ENCODE data around the gene BBC3. TPM values are rescaled to one million over a fixed set of nuclear protein-coding genes. Genes with fewer than 3 reads are reported as not detected.
"Not testable (repeated sequence)": the region's sequence is repeated elsewhere in the genome, so short reads cannot be mapped to it uniquely, and the experiment has no call there.

BBC3 gene
- polyA plus RNA-seq, 3 donors from 2014 or later, result 8.3 to 13.9 (median 8.4) TPM

DNA sequence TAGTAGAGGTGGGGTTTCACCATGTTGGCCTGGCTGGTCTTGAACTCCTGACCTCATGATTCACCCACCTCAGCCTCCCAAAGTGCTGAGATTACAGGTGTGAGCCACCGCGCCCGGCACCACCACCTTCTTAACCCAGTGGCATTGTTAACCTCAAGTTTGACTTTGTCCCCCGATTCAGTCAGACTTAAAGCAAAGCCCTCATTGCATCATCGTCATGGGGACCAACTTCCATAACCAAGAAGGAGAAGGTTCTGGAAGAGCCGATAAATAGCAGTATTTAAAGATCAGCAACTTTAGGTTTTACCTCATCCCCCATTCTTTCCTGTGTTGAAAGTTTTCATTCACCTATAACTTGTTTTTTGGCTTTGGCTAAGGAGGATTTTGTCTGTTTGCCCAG is 37.0 kb upstream of the BBC3 start:
- Mint-ChIP-seq H3K27ac (no peak overlapping the region), H3K4me3 (no peak overlapping the region), H3K4me1 (peaks cover 8 to 15% of the 10 kb centered on the region in 2 donors), H3K27me3 (ENCODE audit: low read depth in 3 of 3) (peaks cover 0 to 10% (median 0%) of the 10 kb centered on the region in 3 donors), H3K36me3 (peaks cover 4 to 30% (median 7%) of the 10 kb centered on the region in 3 donors), H3K9me3 (no peaks in the 10 kb centered on the region)
- DNase-seq, result no peak

DNA sequence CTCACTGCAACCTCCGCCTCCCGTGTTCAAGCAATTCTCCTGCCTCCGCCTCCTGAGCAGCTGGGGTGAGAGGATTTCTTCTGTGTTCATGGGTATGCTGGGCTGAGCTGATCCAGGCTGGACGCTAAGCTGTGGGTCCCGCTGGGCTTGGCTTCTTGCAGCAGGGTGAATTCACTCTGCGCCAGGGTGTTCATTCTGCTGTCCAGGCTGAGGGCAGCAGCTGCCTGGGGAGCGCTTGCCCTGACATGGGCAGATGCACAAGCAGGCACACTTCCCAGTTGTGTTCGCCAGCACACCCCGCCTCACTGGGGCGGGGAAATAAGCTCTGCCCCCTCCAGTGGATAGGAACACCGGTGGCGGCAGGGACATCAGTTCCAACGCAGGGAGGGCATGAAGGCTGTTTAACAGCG is 36.4 kb upstream of the BBC3 start:
- peaks cover 7 to 15% of the 10 kb centered on the region in 2 donors for H3K4me1 Mint-ChIP-seq
- no peak overlapping the region for H3K27ac Mint-ChIP-seq
- H3K4me3 Mint-ChIP-seq, result no peak overlapping the region
- H3K9me3 Mint-ChIP-seq, result no peaks in the 10 kb centered on the region
- no peak for DNase-seq
- H3K36me3 Mint-ChIP-seq, result peaks cover 4 to 35% (median 7%) of the 10 kb centered on the region in 3 donors
- H3K27me3 Mint-ChIP-seq (ENCODE audit: low read depth in 3 of 3), result peaks cover 0 to 6% (median 0%) of the 10 kb centered on the region in 3 donors

DNA sequence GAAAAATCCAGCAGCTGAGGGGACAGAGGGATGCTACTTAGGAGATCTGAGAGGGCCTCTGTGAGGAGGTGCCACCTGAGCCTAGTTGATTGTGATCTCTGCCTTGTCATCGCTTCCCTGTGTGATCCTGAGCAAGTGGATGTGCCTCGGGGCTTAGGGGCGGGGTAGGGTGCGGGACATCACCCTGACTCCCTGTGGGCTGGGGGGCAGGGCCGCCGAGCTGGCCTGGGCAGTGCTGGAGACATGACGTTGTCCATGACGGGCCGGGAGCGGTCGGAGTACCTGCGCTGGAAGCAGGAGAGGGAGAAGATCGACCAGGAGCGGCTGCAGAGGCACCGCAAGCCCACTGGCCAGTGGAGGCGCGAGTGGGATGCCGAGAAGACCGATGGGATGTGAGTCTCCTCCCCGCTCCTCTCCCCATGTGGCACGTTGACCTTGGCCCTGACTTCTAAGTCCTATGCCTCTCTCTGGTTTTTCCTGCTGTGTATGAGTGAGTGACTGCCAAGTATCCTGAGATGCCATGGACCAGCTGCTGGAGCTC is 35.5 kb upstream of the BBC3 start:
- peaks cover 0 to 1% (median 0%) of the 10 kb centered on the region in 3 donors for H3K27me3 Mint-ChIP-seq (ENCODE audit: low read depth in 3 of 3)
- H3K9me3 Mint-ChIP-seq, result no peaks in the 10 kb centered on the region
- no peak overlapping the region for H3K4me3 Mint-ChIP-seq
- peaks cover 4 to 36% (median 7%) of the 10 kb centered on the region in 3 donors for H3K36me3 Mint-ChIP-seq
- no peak overlapping the region for H3K27ac Mint-ChIP-seq
- peaks cover 8 to 14% of the 10 kb centered on the region in 2 donors for H3K4me1 Mint-ChIP-seq
- no peak for DNase-seq

DNA sequence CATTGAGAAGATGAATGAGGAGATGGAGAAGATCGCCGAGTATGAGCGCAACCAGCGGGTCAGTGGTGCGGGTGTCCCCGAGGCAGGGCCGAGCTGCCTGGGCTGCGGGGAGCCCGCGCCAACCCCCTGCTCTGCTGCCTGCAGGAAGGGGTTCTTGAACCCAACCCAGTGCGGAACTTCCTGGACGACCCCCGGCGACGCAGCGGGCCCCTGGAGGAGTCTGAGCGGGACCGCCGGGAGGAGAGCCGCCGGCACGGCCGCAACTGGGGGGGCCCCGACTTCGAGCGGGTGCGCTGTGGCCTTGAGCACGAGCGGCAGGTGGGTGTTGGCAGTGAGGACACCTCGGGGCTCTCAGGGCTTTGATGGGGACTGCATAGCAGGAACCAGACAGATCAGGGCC is 33.6 kb upstream of the BBC3 start:
- H3K36me3 Mint-ChIP-seq, result peaks cover 15 to 40% (median 17%) of the 10 kb centered on the region in 3 donors
- no peak overlapping the region for H3K27ac Mint-ChIP-seq
- peaks cover 18 to 26% of the 10 kb centered on the region in 2 donors for H3K4me1 Mint-ChIP-seq
- no peak overlapping the region for H3K4me3 Mint-ChIP-seq
- peaks cover 0 to 2% (median 1%) of the 10 kb centered on the region in 3 donors for H3K27me3 Mint-ChIP-seq (ENCODE audit: low read depth in 3 of 3)
- DNase-seq, result no peak
- H3K9me3 Mint-ChIP-seq, result no peaks in the 10 kb centered on the region

DNA sequence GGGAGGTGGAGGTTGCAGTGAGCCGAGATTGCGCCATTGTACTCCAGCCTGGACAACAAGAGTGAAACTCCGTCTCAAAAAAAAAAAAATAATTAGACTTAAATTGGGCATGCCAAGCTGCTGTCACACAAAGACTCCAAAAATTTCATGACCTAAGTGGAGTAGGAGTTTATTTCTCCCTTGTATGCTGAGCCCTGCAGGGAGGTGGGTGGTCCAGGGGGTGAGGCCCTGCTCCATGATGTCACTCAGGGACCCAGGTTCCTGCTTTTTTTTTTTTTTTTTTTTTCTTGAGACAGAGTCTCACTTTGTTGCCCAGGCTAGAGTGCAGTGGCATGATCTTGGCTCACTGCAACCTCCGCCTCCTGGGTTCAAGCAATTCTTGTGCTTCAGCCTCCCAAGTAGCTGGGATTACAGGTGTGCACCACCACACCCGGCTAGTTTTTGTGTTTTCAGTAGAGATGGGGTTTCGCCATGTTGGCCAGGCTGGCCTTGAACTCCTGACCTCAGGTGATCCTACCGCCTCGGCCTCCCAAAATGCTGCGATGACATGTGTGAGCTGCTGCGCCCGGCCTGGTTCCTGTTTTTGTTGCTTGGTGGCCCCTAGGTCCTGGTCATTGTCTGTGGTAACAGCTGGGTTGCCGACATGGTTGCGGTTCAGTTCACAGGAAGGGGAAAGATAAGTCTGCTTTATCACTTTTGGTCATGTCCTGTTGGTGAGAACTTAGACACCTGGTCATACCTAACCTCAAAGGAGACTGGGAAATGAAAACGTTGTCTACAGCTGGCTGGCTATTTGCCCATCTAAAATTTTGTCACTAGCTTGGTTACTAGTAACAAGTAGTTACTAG is 31.2 kb upstream of the BBC3 start:
- Mint-ChIP-seq H3K4me3 (peak overlapping the region in 3 of 5 donors; percentile 32 to 53 (median 40)), H3K27ac (peak overlapping the region in 5 of 6 donors; percentile 75 to 89 (median 87)), H3K4me1 (peaks cover 37 to 50% of the 10 kb centered on the region in 2 donors), H3K36me3 (peaks cover 21 to 46% (median 22%) of the 10 kb centered on the region in 3 donors)
- not testable (repeated sequence) for H3K9me3 Mint-ChIP-seq; H3K27me3 Mint-ChIP-seq (ENCODE audit: low read depth in 3 of 3)
- peak; percentile 59 to 71 (median 61) for DNase-seq

DNA sequence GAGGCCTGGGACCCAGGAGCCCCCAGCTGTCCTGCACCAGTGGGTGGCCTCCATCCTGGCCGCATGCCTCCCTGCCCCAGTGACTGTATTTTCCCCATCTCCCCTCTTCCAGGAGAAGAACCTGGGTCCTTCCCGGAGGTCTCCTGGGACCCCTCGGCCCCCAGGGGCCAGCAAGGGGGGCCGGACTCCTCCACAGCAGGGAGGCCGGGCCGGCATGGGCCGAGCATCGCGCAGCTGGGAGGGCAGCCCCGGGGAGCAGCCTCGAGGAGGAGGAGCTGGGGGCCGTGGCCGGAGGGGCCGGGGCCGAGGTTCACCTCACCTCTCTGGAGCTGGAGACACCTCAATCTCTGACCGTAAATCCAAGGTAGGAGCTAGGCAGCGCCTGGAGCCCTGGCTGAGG is 29.5 kb upstream of the BBC3 start:
- no peak overlapping the region for H3K4me3 Mint-ChIP-seq
- H3K36me3 Mint-ChIP-seq, result peaks cover 19 to 40% (median 20%) of the 10 kb centered on the region in 3 donors

DNA sequence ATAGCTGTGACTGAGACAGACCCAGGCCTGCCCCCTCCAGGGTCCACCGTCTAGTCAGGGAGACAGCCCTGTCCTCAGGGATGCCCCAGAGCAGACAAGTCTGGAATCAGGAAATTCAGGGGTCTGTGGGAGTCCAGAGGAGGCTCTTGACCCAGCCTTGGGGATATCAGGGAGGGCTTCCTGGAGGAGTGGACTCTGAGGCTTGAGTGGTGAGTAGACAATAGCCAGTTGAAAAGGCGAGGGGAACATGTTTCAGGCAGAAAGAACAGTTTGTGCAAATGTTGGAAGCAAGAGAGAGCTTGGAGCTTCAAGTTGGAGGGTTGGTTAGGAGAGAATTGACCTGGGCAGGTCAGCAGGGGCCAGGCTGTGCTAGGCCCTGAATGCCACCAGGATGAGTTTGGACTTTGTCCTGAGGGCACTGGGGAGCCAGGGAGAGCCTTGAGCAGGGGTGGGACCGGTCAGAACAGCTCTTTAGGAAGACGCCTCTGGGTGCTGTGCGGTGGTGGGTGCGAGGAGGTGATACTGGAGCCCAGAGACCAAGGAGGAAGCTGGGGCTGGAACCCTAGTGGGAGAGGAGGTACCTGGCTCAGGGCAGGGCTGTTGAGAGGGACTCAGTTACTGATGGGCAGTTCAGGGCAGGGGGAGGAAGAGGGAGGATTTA is 28.0 kb upstream of the BBC3 start:
- peaks cover 16 to 32% (median 17%) of the 10 kb centered on the region in 3 donors for H3K36me3 Mint-ChIP-seq
- H3K9me3 Mint-ChIP-seq, result no peaks in the 10 kb centered on the region
- peak overlapping the region in 5 of 6 donors; percentile 40 to 74 (median 64) for H3K27ac Mint-ChIP-seq
- H3K4me3 Mint-ChIP-seq, result peak overlapping the region; percentile 70 to 75 (median 74)
- H3K4me1 Mint-ChIP-seq, result peaks cover 43 to 56% of the 10 kb centered on the region in 2 donors
- H3K27me3 Mint-ChIP-seq (ENCODE audit: low read depth in 3 of 3), result peaks cover 15% of the 10 kb centered on the region in 3 donors
- DNase-seq, result no peak

More for the DNA sequence above, 29.5 kb upstream of the BBC3 start:
- Mint-ChIP-seq H3K4me1 (peaks cover 43 to 59% of the 10 kb centered on the region in 2 donors), H3K9me3 (no peaks in the 10 kb centered on the region), H3K27ac (no peak overlapping the region), H3K27me3 (ENCODE audit: low read depth in 3 of 3) (peaks cover 13 to 15% (median 13%) of the 10 kb centered on the region in 3 donors)
- DNase-seq, result no peak

DNA sequence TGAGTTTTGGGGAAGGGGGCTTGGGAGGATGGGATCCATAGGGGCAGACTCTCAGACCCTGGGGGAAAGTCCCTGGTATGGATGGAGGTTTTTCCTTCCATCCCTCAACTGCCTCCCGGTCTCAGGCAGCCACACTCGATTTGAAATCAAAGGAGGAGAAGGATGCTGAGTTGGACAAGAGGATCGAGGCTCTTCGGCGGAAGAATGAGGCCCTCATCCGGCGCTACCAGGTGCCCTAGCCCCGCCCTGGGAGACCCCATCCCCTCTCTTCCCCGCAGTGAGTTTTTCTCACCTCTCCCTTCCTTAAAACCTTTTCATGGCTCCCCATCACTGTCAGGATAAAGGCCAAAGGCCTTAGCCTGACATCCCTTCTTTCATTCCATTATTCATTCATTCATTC is 27.4 kb upstream of the BBC3 start:
- Mint-ChIP-seq H3K4me3 (peak overlapping the region; percentile 70 to 94 (median 91)), H3K27me3 (ENCODE audit: low read depth in 3 of 3) (peaks cover 15 to 17% (median 15%) of the 10 kb centered on the region in 3 donors), H3K36me3 (peaks cover 16 to 31% (median 17%) of the 10 kb centered on the region in 3 donors), H3K27ac (peak overlapping the region in 4 of 6 donors; percentile 40 to 74 (median 58)), H3K9me3 (no peaks in the 10 kb centered on the region), H3K4me1 (peaks cover 43 to 56% of the 10 kb centered on the region in 2 donors)
- no peak for DNase-seq

DNA sequence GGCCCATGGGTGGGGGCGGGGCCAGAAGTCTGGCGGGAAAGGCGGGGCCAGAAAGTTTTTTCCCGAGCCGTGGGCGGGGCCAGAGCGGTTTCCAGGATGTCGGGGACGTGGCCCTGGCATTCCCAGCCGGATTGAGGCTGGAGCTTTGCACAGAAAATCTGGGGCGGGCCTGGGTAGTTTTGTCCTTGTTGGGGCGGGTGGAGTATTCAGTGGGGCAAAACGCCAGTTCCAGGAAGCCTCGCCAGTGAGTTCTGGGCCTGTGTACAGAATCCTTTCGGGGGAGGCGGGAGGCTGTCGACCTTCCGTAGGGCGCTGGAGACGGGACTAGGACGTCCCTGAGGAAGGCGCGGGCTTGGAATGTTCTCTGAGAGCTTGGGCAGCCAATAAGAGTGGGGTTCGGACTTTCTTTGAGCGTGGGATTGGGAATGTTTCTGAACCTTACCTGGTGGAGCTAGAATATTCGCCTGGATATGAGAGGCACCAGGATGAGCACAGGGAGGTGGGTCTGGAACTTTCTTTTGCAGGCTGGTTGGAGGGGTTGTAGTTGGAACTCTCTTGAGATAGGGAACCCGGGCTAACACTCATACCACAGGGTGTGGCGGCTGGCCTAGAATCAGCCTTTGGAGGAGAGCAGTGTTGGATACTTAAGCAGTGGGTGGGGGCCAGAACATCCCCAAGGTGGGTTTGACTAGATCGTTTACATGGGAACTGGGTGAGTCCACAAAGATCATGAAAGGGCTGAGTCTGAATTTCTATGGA is 26.6 kb upstream of the BBC3 start:
- H3K4me1 Mint-ChIP-seq, result peaks cover 40 to 51% of the 10 kb centered on the region in 2 donors
- H3K9me3 Mint-ChIP-seq, result no peaks in the 10 kb centered on the region
- H3K27ac Mint-ChIP-seq, result peak overlapping the region; percentile 89 to 98 (median 96)
- no peak for DNase-seq
- peak overlapping the region; percentile 91 to 95 (median 92) for H3K4me3 Mint-ChIP-seq
- peaks cover 16 to 29% (median 17%) of the 10 kb centered on the region in 3 donors for H3K36me3 Mint-ChIP-seq
- peaks cover 15 to 17% (median 15%) of the 10 kb centered on the region in 3 donors for H3K27me3 Mint-ChIP-seq (ENCODE audit: low read depth in 3 of 3)

DNA sequence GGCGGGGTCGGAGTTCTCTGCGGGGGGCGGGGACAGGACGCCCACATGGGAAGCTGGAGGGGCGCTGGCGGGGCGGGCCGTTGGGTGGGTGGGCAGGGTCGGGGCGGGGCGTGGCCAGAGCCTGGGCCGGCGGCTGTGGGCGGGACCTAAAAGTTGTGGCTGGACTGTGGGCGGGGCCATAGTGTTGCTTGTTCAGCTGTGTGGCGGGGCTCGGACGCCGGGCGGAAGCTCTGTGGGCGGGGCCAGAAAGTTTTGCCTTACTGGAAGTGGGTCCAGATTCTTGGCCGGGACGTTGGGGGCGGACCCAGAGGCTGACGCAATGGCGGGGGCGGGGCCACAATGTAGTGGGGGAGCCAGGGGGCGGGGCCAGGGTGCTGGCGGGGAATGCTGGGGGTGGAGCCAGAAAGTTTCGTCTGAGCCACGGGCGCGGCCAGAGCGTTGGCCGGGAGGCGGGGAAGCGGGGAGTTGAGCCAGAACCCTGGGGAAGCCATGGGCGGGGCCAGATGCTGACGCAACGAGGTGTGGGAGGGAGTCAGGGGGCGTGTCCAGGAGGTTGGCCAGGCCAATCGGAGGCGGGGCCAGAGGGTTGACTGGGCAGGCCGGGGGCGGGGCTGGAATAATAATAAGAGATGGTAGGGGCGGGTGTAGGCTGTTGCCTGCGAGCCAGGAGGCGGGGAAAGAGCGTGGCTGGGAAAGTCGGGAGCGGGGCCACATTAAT is 25.9 kb upstream of the BBC3 start:
- H3K36me3 Mint-ChIP-seq, result peaks cover 16 to 25% (median 17%) of the 10 kb centered on the region in 3 donors
- H3K27ac Mint-ChIP-seq, result peak overlapping the region; percentile 89 to 98 (median 96)
- H3K27me3 Mint-ChIP-seq (ENCODE audit: low read depth in 3 of 3), result peaks cover 15 to 18% (median 17%) of the 10 kb centered on the region in 3 donors
- H3K4me1 Mint-ChIP-seq, result peaks cover 35 to 45% of the 10 kb centered on the region in 2 donors
- H3K4me3 Mint-ChIP-seq, result peak overlapping the region; percentile 91 to 95 (median 92)
- peak; percentile 99 to 100 (median 99) for DNase-seq
- H3K9me3 Mint-ChIP-seq, result no peaks in the 10 kb centered on the region

DNA sequence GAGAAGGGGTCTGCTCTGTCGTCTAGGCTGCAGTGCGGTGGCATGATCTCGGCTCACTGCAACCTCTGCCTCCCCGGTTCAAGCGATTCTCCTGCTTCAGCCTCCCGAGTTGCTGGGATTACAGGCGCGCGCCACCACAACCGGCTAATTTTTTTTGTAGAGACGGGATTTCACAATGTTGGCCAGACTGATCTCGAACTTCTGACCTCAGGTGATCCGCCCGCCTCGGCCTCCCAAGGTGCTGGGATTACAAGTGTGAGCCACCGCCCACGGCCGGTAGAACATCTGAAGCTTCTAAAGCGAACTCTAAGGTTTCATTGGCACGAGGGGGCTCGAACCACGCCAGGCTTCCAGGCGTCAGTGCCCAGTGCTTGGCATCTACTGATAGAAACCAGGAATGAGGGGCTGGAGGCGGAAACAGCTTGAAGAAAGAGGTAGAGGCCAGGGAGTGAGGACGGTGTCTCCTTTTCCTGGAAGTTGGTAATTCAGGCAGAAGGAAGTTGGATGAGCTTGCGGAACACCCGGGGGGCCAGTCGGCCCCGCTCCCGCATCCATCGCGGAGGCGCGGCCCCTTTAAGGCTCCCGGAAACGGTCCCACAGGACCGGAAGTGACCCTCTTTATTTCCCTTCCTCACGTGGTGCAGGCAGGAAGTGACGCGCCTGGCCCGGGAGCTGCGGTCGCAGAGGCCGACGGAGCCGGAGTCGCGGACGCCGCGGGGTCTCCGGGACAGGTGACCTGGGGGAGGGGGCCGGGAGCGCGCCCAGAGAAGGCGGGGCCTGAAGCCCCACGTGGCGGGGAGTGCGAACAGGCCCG is 25.1 kb upstream of the BBC3 start, which contains the start of gene CCDC9:
TSS of gene CCDC9 (plus strand) at position 647 of the 814 bp plus-strand sequence. CDS start 1,876 bp downstream, outside the sequence.
- H3K36me3 Mint-ChIP-seq, result peaks cover 14 to 23% (median 15%) of the 10 kb centered on the region in 3 donors
- no peaks in the 10 kb centered on the region for H3K9me3 Mint-ChIP-seq
- peak within 1 kb of the TSS; percentile 93 to 98 (median 96) for H3K27ac Mint-ChIP-seq
- peaks cover 15 to 18% (median 17%) of the 10 kb centered on the region in 3 donors for H3K27me3 Mint-ChIP-seq (ENCODE audit: low read depth in 3 of 3)
- peak; percentile 95 to 96 (median 95) for DNase-seq
- peak within 1 kb of the TSS; percentile 91 to 95 (median 92) for H3K4me3 Mint-ChIP-seq
- peaks cover 33 to 42% of the 10 kb centered on the region in 2 donors for H3K4me1 Mint-ChIP-seq

DNA sequence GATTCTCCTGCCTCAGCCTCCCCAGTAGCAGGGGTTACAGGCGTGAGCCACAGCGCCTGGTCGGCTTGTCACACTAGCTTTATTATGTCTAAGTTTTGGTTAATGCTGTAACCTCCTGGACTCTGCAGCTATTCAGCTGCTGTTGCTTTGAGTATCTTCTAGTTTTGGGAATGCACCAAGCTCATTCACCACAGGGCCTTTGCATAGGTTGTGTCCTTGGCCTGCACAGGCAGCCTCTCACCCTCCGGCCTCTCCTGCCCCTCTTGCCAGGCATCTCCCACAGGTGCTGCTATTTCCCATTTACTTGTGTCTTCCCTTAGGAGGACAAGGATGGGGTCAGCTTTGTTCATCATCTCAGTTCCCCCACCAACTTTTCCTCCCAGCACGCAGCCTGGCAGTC is 23.0 kb upstream of the BBC3 start:
- no peak for DNase-seq
- H3K4me3 Mint-ChIP-seq, result no peak overlapping the region

More for the DNA sequence above, 23.0 kb upstream of the BBC3 start:
- Mint-ChIP-seq H3K36me3 (peaks cover 0 to 8% (median 6%) of the 10 kb centered on the region in 3 donors), H3K27ac (peak overlapping the region in 5 of 6 donors; percentile 29 to 64 (median 47)), H3K27me3 (ENCODE audit: low read depth in 3 of 3) (peaks cover 16 to 17% (median 16%) of the 10 kb centered on the region in 3 donors), H3K4me1 (peaks cover 20 to 28% of the 10 kb centered on the region in 2 donors), H3K9me3 (no peaks in the 10 kb centered on the region)

Measured in immature natural killer cell (primary cell).